HG02943 (cell line): ENCODE results near the gene AZI2.

Source experiments
- ATAC-seq: cut with Tn5 transposase; IDR thresholded peaks from one replicate; pipeline ENCODE4 v1.9.1; 2021; ENCODE audit warnings: mild to moderate bottlenecking, low read depth, moderate library complexity; ENCODE audit not compliant: unreplicated experiment

AZI2 gene

GRCh38 chr3:28348629-28349468 lies at the start of gene AZI2, which contains the start of gene ZCWPW2:
Gene AZI2 (minus strand): TSS chr3:28348824. CDS start chr3:28340617, 8,207 bp downstream.
Gene ZCWPW2 (plus strand): TSS chr3:28348721. CDS start chr3:28413069, 64,348 bp downstream.
- peak; percentile 92 for ATAC-seq

GRCh38 chr3:28388978-28389377 lies 40.4 kb upstream of the AZI2 start:
- no peak for ATAC-seq

DNA sequence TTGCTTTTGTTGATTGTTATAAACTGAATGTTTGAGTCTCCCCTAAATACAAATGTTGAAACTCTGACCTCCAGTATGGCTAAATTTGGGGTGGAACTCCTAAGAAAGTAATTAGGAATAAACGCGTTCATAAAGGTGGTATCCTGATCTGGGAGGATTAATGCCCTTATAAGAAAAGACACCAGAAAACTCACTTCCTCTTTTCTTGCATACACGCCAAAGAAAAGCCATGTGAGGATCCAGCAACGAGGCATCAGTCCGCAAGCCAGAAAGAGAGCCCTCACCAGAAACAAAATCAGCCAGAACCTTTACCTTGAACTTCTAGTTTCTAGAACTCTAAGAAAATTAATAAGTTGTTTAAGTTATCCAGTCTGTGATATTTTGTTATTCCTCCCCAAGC lies 37.4 kb upstream of the AZI2 start:
- no peak for ATAC-seq

GRCh38 chr3:28376424-28376823 lies 27.8 kb upstream of the AZI2 start:
- no peak for ATAC-seq

DNA sequence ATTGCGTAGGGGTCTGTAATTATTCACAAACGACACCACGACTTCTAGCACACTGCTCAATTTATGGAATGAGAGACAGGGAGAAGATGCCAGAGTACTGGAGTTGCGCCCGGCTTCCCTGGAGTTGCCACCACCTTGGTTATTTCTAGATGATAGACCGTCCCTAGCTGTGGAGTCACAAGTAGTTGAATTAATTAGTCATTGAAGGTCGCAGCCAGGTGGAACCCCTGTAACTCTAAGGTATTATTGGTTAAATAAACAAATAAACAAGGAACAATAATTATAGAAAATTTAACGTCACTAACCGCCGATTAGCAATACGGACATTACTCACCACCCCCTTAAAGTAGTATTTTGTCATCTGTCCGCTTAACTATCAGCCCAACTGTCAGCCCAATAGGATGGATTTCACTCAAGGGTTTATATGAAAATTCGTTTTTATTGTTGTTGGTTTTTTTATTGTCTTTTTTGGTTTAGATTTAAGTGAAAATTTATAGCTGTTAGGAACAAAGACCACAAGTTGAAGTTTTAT lies 911 bp upstream of the AZI2 start:
- ATAC-seq: peak; percentile 3

DNA sequence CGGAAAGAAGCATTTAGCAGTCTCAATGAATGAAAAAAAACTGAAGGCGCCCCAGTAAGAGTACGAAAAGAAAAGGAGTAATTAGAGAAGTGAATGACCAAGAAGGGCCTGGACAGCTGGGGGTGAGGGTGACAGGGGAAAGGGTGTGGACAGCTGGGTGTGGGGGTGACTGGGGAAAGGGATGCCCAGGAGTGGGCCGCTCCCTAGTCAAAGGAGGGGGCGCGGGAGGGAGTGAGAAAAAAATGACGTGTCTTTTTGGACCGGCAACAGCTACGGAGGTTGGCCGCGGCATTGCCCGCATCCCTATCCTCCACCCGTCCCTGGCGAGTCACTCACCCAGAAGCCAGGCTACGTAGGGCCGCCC lies 377 bp downstream of the AZI2 start:
- no peak for ATAC-seq

DNA sequence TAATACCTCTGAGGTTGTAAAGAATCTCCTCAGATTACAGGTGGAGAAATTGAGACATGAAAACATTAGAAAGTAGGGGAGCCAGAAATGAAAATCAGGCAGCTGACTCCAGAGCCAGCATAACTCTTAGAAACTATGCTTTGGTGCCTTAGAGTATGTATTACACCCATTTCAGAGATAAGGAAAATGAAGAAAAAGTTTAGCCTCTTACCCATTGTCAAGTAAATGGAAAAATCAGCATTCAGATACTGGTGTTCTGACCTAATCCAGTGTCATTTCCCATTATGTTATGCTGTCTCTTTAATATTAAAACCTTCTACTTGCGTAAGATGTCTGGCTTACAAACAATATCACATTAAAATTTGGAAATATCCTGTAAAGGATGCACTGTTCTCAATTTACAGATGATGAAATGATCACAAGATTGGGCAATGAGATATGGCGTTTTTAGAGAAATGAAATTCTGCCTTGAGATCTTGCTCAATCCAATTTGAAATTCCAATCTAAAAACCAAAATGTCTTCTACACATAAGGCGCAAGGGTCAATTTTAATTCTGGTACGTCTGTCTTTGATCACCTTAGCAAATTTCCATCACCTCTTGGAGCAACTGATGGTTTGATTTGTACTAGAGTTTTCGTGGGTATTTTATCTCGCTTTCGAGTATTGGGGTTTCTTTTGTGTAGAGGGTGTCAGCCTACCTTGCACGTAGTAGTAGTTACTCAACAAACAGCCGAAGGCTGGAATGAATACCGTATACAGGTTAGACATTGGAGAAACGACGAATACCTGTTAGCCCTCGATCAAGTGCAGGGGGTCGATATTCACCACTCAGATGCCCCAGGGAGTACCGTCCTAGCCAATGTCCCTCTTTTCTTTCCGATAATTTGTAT lies 1.0 kb downstream of the AZI2 start:
- no peak for ATAC-seq

DNA sequence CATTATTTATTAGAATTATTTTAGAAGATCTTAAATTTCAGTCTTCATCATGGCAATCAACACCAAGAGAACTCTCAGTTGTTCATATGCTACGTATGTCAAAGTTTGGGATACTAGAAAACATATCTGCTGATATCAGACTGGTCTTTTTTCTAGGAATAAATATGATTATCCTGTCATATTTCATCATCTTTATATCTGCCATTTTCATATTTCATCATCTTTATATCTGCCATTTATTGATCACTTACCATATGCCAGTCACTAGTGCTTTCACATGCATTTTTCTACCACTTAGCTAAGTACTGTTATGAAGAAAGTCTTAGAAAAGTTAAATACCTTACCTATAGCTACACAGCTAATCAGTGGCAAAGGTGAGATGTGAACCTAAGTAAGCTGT lies 2.9 kb downstream of the AZI2 start:
- ATAC-seq: no peak

GRCh38 chr3:28343144-28343543 lies 5.5 kb downstream of the AZI2 start:
- ATAC-seq: no peak

GRCh38 chr3:28337230-28337629 lies 11.4 kb downstream of the AZI2 start:
- no peak for ATAC-seq

DNA sequence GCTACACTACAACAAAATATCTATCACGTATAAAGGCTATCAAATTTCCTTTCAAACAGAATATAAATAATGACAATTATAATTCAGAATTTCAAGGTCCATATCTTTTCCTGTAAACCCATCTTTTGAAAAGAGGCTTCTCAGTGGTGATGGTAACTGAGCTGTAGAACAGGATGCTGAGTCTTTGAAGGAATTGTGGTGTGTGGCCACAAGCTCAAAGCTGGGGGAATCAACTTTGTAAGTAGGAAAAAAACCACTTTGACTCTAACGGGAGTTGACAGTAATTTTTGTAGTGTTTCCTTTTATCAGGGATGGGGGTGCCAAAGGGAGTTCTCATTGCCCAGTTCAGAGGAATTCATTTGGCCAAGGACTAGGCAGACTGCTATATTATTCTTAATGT lies 13.4 kb downstream of the AZI2 start:
- ATAC-seq: no peak

DNA sequence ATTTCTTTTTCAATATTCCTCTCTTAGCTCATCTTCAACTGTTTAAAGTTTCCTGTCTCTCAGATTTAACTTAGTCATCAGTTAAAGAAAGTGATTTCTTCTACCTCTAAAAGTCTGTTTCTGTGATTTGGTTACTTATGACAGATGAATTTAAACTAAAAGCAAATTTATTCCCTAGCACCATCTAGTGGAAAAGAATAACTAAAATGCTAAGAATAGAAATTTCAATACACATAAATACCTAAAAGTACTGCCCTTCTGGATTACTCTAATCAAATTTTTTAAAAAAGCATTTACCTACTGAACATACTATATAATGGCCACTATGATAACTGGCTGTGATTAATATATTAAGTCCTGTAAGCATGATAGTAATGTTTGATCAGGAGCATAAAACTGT lies 14.1 kb downstream of the AZI2 start:
- no peak for ATAC-seq

DNA sequence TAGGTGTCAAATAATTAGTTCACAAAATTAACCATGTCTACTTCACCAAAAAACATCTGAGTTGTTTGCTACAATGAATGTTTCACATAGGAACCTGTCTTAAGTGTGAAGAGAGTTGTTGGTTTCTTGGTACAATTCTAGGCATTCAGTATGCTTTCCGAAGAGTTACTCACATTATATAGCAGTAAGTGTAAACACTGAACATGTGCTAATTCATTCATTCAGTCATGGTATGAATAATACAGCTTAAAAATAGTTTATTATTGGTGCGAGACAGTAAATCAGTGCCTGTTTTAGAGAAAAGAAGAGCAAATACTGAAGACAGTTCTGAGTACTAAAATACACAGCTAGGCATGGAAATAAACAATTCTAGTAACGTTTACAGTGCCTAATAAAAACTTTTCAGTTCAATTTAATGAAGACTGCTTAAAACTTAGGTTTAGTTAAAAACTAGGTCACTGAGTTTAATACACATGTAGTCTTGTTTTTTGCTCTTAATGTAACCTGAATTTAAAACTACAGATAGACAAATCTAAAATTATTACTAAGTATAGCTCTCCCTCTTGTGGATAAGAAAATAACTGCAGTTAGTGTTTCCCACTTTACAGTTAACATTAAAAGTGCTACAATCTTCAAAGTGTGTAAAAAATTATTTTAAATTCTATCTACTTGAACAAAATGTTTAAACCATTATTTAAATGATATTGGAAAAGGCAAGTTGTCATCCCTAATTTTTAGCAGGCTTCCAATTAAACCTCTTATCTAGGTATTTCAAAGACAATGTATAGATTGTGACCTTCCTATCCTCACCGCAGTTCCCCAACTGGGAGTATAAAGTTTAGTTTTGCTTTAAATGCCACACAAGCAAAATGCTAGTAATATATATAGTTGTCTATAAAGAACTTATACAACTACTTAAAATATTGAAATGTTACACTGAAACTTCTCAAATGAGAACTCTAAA lies 20.2 kb downstream of the AZI2 start:
- no peak for ATAC-seq

GRCh38 chr3:28326458-28326926 lies 22.1 kb downstream of the AZI2 start:
- no peak for ATAC-seq

- no peak for ATAC-seq
These were observed 26.2 kb downstream of the AZI2 start for GRCh38 chr3:28322464-28322863.

DNA sequence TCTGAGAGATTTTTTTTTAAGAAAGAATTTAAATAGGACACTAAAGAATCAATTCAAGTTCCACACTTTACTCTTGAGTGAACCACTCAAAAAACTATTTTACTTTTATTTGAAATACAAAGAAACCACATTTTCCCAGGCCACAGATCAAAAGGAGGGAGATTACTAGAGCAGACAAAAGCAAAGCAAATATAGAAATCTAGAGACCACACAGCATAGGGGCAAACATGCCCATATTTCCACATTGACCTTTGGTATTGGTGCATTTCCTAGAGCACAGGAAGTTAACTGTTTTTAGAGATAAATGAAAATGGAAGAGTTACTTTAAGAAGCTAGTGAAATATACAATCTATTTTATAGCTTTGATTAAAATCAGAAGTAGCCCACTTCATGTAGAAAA lies 27.6 kb downstream of the AZI2 start:
- ATAC-seq: no peak

DNA sequence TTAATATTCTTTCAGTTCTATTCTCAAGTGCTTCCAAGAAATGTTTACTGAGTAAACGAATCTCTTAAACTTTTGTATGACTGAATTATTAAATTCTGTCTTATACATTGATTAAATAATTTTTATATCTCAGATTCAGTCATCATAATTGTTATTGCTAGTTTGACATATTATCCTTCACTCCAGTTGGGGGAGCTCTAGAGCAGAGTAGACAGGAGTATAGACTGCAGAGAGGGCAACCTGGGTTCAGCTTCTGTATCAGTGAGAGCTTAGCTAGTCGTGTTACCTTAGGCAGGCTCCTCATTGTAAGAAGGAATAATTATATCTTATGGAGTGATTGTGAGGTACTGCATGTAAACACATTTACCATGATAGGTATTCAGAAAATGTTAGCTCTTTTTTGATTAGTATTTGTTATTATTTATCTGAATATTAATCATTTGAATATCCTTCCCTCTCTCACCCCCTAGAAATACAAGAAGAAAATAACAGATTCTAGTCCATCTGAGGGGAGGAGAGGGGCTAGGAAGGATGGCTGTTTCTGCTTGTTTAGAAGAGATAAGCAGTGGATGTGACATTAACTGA lies 31.1 kb downstream of the AZI2 start:
- ATAC-seq: peak; percentile 82

- ATAC-seq: no peak
These were observed 32.4 kb downstream of the AZI2 start for GRCh38 chr3:28316226-28316625.

DNA sequence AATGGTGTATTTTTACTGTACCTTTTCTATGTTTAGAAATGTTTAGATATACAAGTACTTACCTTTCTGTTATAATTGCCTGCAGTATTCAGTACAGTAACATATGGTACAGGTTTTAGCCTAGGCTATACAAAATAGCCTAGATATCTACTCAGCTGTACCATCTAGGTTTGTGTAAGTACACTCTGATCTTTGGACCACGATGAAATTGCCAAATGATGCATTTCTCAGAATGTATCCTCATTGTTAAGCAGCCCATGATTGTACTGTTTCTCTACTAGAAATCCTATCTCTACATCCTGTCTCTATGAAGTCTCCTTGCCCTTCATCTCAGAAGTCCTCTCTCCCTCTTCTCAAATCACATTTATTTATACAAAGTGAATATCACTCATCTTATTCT lies 32.9 kb downstream of the AZI2 start:
- no peak for ATAC-seq

DNA sequence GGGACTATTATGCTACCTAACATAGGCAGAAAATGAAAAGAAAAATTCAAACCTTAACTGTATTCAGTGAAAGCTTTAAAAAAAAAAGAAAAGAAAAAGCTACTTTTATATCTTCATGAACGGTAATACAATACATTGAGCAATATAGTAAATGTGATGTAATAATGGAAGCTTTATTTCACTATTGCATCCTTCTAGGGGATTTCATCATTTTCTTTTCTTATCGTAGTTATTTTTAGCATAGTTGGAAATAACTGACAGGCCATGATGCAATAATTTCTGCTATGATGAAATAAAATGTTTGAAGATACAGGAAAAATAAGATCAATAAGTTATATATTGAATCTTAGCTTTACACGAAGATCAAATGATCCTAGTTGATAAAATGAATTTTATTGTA lies 40.4 kb downstream of the AZI2 start:
- no peak for ATAC-seq
